ENCODE measurements around the gene POU5F1. TPM values are rescaled to one million over a fixed set of nuclear protein-coding genes. Genes with fewer than 3 reads are reported as not detected.
A peak's percentile ranks its signal among the peaks of the same experiment; 100 is the strongest.

Gene POU5F1
- total RNA-seq, 1 experiment from 2014 or later = not detected

DNA sequence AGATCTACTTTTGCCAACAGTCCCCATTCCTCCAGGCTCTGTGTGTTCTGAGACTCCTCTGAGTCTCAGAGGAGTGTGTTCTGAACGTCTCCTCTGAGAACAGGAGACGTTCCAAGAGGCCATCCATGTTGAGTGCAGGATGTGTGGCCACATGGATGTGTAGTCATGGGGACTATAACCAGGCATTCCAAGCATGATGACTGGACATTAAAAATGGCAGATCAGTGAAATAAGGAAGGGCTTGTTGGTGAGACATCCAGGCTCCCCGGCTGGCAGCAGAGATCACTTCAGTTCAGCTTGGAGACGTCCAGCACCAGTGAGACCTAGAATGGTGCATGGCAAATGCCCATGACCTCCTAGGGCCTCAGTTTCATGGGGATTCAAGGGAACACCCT is 34.3 kb upstream of the POU5F1 start:
- TF ChIP-seq, protein P1, sequence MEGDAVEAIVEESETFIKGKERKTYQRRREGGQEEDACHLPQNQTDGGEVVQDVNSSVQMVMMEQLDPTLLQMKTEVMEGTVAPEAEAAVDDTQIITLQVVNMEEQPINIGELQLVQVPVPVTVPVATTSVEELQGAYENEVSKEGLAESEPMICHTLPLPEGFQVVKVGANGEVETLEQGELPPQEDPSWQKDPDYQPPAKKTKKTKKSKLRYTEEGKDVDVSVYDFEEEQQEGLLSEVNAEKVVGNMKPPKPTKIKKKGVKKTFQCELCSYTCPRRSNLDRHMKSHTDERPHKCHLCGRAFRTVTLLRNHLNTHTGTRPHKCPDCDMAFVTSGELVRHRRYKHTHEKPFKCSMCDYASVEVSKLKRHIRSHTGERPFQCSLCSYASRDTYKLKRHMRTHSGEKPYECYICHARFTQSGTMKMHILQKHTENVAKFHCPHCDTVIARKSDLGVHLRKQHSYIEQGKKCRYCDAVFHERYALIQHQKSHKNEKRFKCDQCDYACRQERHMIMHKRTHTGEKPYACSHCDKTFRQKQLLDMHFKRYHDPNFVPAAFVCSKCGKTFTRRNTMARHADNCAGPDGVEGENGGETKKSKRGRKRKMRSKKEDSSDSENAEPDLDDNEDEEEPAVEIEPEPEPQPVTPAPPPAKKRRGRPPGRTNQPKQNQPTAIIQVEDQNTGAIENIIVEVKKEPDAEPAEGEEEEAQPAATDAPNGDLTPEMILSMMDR (conservative IDR thresholded peaks at IDR 0.05; ENCODE audit: low read depth, low read length) = no peak
- TF ChIP-seq EZH2phosphoT487 (IDR thresholded peaks at IDR 0.05; ENCODE audit: borderline replicate concordance, low read length) = no peak
- no peak for TF ChIP-seq EZH2 (IDR thresholded peaks at IDR 0.05; ENCODE audit: low read length, unreplicated experiment)
- H3F3A ChIP-seq (ENCODE audit: low read length, unreplicated experiment) = peaks cover 8% of the 10 kb centered on the region
- 0 out of 2 replicates have a peak overlapping the region, but pooled peaks have one; percentile 54 for H3K9ac ChIP-seq (ENCODE audit: low read length)
- POLR2A ChIA-PET (ENCODE audit: unreplicated experiment) = no interaction called here
- intact Hi-C loops (cut with micrococcal nuclease) = loop anchor here (5.0 kb wide), 1 partner anchor 43 kb away; no protein-coding TSS in a partner anchor
- ATAC-seq = no peak
- peaks cover 50% of the 10 kb centered on the region for H3K4me1 ChIP-seq (ENCODE audit: insufficient read depth, low read length)
- CTCF ChIA-PET = no interaction called here
- H3K79me2 ChIP-seq (ENCODE audit: low read length) = peaks cover 11% of the 10 kb centered on the region
- no peak overlapping the region for H2AFZ ChIP-seq (ENCODE audit: low read length)
- H3K4me2 ChIP-seq (ENCODE audit: low read length) = peak overlapping the region; percentile 92
- H3K27me3 ChIP-seq (ENCODE audit: low read length) = no peaks in the 10 kb centered on the region
- no peaks in the 10 kb centered on the region for H3K9me3 ChIP-seq (ENCODE audit: low read length)
- BruUV-seq (replicated peaks) = no TSS peak
- H3K9me2 ChIP-seq (replicated peaks; ENCODE audit: low read length) = no peaks in the 10 kb centered on the region
- no peak for DNase-seq
- peak overlapping the region; percentile 73; the same call in 1 of the 2 replicates for H3K4me3 ChIP-seq (ENCODE audit: low read length)
- no peaks in the 10 kb centered on the region for H4K20me1 ChIP-seq (ENCODE audit: low read length)
- H3K36me3 ChIP-seq (ENCODE audit: low read depth, low read length) = peaks cover 7% of the 10 kb centered on the region
- peak overlapping the region; percentile 92; the same call in 1 of the 2 replicates for H3K27ac ChIP-seq (ENCODE audit: low read length)

DNA sequence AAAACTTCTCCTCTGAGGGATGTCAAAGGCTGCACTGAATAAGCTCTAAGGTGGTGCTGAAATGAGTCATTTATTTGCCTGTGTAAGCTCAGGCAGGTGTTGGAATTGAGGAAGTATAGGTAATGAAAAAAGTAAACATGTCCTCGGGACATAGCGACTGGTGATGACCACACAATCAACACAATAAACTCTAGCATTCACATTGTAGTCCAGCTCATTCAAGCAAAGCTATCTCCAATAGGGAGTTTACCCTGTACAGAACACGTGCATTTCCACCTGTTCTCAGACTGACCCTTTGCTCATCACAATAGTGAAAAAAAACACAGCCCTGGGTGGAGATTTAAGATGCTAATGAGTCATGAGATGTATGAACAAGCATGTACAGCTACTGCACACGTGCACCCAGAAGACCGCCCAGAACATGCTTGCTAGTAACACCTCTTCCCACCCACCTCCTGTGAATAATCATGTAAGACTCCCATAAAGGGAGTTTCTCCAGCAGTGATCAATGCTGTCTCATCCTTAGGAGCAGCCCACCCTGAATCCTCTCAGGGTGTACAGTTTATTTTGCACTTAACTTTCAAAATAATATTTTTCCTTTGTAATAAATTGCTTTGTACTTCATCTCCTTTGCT is 33.0 kb upstream of the POU5F1 start:
- Histone ChIP-seq H3K27ac (ENCODE audit: low read length) (peak overlapping the region; percentile 92), H3K4me1 (ENCODE audit: insufficient read depth, low read length) (peaks cover 38% of the 10 kb centered on the region), H2AFZ (ENCODE audit: low read length) (peak overlapping the region; percentile 66), H3K9ac (ENCODE audit: low read length) (peak overlapping the region; percentile 54), H3K79me2 (ENCODE audit: low read length) (peaks cover 24% of the 10 kb centered on the region), H3K4me3 (ENCODE audit: low read length) (peak overlapping the region; percentile 73), H3K9me3 (ENCODE audit: low read length) (no peaks in the 10 kb centered on the region), H3K9me2 (replicated peaks; ENCODE audit: low read length) (no peaks in the 10 kb centered on the region), H3K27me3 (ENCODE audit: low read length) (no peaks in the 10 kb centered on the region), H3K36me3 (ENCODE audit: low read depth, low read length) (peaks cover 8% of the 10 kb centered on the region), H3K4me2 (ENCODE audit: low read length) (peak overlapping the region; percentile 92), H3F3A (ENCODE audit: low read length, unreplicated experiment) (peaks cover 8% of the 10 kb centered on the region), H4K20me1 (ENCODE audit: low read length) (no peaks in the 10 kb centered on the region)
- ChIA-PET POLR2A (ENCODE audit: unreplicated experiment) (interaction anchor here (0.6 to 1.0 kb wide), 2 partner anchors 116 to 163 kb away, joined by 3 to 7 read pairs; no protein-coding TSS in a partner anchor), CTCF (interaction anchor here (0.6 to 0.7 kb wide), 2 partner anchors 45 to 176 kb away, joined by 5 to 9 read pairs; partner anchors contain the start of gene TCF19)
- DNase-seq (peak; percentile 92), ATAC-seq (peak; percentile 86)
- no peak for TF ChIP-seq EZH2phosphoT487 (IDR thresholded peaks at IDR 0.05; ENCODE audit: borderline replicate concordance, low read length)
- TF ChIP-seq, protein P1 (conservative IDR thresholded peaks at IDR 0.05; ENCODE audit: low read depth, low read length) = no peak
- TF ChIP-seq EZH2 (IDR thresholded peaks at IDR 0.05; ENCODE audit: low read length, unreplicated experiment) = no peak
- intact Hi-C loops (cut with micrococcal nuclease) = loop anchor here (5.0 kb wide), 1 partner anchor 44 kb away; no protein-coding TSS in a partner anchor
- no TSS peak for BruUV-seq (replicated peaks)
